Measurements from ENCODE around the gene CEMP1. TPM values are rescaled to one million over a fixed set of nuclear protein-coding genes. Genes with fewer than 3 reads are reported as not detected.
"Not testable (repeated sequence)": the region's sequence is repeated elsewhere in the genome, so short reads cannot be mapped to it uniquely, and the experiment has no call there.

The CEMP1 gene
- total RNA-seq, 1 experiment from 2014 or later, result not detected

- H2BK12ac ChIP-seq (ENCODE audit: insufficient read length, low read depth, low read length); H2BK20ac ChIP-seq (ENCODE audit: low read depth, low read length, poor library complexity, severe bottlenecking); H2AK5ac ChIP-seq (ENCODE audit: insufficient read length, low read length); H2BK15ac ChIP-seq (ENCODE audit: low read depth, low read length); H3K23me2 ChIP-seq (ENCODE audit: insufficient read length, low read depth, low read length, poor library complexity, severe bottlenecking); H3K4me1 ChIP-seq (ENCODE audit: insufficient read depth, low read length); H3K56ac ChIP-seq (ENCODE audit: insufficient read length, low read depth, low read length); H2BK120ac ChIP-seq (ENCODE audit: low read depth, low read length, poor library complexity, severe bottlenecking); H3K18ac ChIP-seq (ENCODE audit: insufficient read length, low read depth, low read length); H4K8ac ChIP-seq (replicated peaks; ENCODE audit: insufficient read length, low read depth, low read length); H2BK5ac ChIP-seq (ENCODE audit: insufficient read length, low read length); H3K27ac ChIP-seq (ENCODE audit: insufficient read length, low read depth, low read length); H3K14ac ChIP-seq (ENCODE audit: insufficient read depth, low read length); H3T11ph ChIP-seq (ENCODE audit: low read length); H3K79me1 ChIP-seq (ENCODE audit: insufficient read depth, low read depth, low read length, poor library complexity, severe bottlenecking); H3K4ac ChIP-seq (ENCODE audit: low read depth, low read length); H4K20me1 ChIP-seq (ENCODE audit: control insufficient read depth, insufficient read depth, insufficient read length); H3K27ac Mint-ChIP-seq; H3K79me2 ChIP-seq (ENCODE audit: insufficient read depth, low read length); H3K4me2 ChIP-seq (ENCODE audit: insufficient read depth, insufficient read length, low read length); H3K27me3 Mint-ChIP-seq (ENCODE audit: low read depth); H3K27me3 ChIP-seq (ENCODE audit: insufficient read depth, low read length); H3K9me3 ChIP-seq (ENCODE audit: control insufficient read depth, low read depth, low read length); H4K5ac ChIP-seq (ENCODE audit: insufficient read length, low read depth, low read length); H2AFZ ChIP-seq (ENCODE audit: low read length); H4K91ac ChIP-seq (ENCODE audit: insufficient read length, low read depth, low read length); H3K9me3 Mint-ChIP-seq; H3K9ac ChIP-seq (ENCODE audit: extremely low read depth, insufficient read length, low read length); H3K23ac ChIP-seq (ENCODE audit: insufficient read length, low read depth, low read length); H3K36me3 Mint-ChIP-seq (ENCODE audit: insufficient read depth in 1 of 3, low read depth in 3 of 3): not testable (repeated sequence)
- TF ChIP-seq, protein P1, sequence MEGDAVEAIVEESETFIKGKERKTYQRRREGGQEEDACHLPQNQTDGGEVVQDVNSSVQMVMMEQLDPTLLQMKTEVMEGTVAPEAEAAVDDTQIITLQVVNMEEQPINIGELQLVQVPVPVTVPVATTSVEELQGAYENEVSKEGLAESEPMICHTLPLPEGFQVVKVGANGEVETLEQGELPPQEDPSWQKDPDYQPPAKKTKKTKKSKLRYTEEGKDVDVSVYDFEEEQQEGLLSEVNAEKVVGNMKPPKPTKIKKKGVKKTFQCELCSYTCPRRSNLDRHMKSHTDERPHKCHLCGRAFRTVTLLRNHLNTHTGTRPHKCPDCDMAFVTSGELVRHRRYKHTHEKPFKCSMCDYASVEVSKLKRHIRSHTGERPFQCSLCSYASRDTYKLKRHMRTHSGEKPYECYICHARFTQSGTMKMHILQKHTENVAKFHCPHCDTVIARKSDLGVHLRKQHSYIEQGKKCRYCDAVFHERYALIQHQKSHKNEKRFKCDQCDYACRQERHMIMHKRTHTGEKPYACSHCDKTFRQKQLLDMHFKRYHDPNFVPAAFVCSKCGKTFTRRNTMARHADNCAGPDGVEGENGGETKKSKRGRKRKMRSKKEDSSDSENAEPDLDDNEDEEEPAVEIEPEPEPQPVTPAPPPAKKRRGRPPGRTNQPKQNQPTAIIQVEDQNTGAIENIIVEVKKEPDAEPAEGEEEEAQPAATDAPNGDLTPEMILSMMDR (conservative IDR thresholded peaks at IDR 0.05), result peak; percentile 71
- no CpG with 5 or more reads among the region's 14 CpGs for WGBS (ENCODE audit: extremely low coverage, insufficient read length, low lambda C conversion rate)
- Mint-ChIP-seq H3K4me1 (peaks cover 7 to 11% of the 10 kb centered on the region in 2 experiments), H3K4me3 (peak overlapping the region; percentile 68 to 79; a peak in 2 of 5 replicates)
- peak; percentile 54 for DNase-seq
Observed at GRCh38 chr16:2539845-2540458, 8.7 kb upstream of the CEMP1 start.

GRCh38 chr16:2539192-2539844, 8.1 kb upstream of the CEMP1 start:
- not testable (repeated sequence) for H4K20me1 ChIP-seq (ENCODE audit: control insufficient read depth, insufficient read depth, insufficient read length); H3K9ac ChIP-seq (ENCODE audit: extremely low read depth, insufficient read length, low read length); H3K56ac ChIP-seq (ENCODE audit: insufficient read length, low read depth, low read length); H2BK12ac ChIP-seq (ENCODE audit: insufficient read length, low read depth, low read length); H4K91ac ChIP-seq (ENCODE audit: insufficient read length, low read depth, low read length); H3K79me2 ChIP-seq (ENCODE audit: insufficient read depth, low read length); H3K9me3 ChIP-seq (ENCODE audit: control insufficient read depth, low read depth, low read length); H3K9me3 Mint-ChIP-seq; H3K23me2 ChIP-seq (ENCODE audit: insufficient read length, low read depth, low read length, poor library complexity, severe bottlenecking); H3K36me3 Mint-ChIP-seq (ENCODE audit: insufficient read depth in 1 of 3, low read depth in 3 of 3); H2AFZ ChIP-seq (ENCODE audit: low read length); H2BK15ac ChIP-seq (ENCODE audit: low read depth, low read length); H3K79me1 ChIP-seq (ENCODE audit: insufficient read depth, low read depth, low read length, poor library complexity, severe bottlenecking); H3K27me3 ChIP-seq (ENCODE audit: insufficient read depth, low read length); H3K27ac Mint-ChIP-seq; H3K4ac ChIP-seq (ENCODE audit: low read depth, low read length); H2BK120ac ChIP-seq (ENCODE audit: low read depth, low read length, poor library complexity, severe bottlenecking); H2BK5ac ChIP-seq (ENCODE audit: insufficient read length, low read length); H3K4me1 ChIP-seq (ENCODE audit: insufficient read depth, low read length); H2AK5ac ChIP-seq (ENCODE audit: insufficient read length, low read length); H3K14ac ChIP-seq (ENCODE audit: insufficient read depth, low read length); H3K27me3 Mint-ChIP-seq (ENCODE audit: low read depth); H3K23ac ChIP-seq (ENCODE audit: insufficient read length, low read depth, low read length); H2BK20ac ChIP-seq (ENCODE audit: low read depth, low read length, poor library complexity, severe bottlenecking); H4K5ac ChIP-seq (ENCODE audit: insufficient read length, low read depth, low read length); H3K4me2 ChIP-seq (ENCODE audit: insufficient read depth, insufficient read length, low read length); H3K27ac ChIP-seq (ENCODE audit: insufficient read length, low read depth, low read length); H3T11ph ChIP-seq (ENCODE audit: low read length); DNase-seq; H3K18ac ChIP-seq (ENCODE audit: insufficient read length, low read depth, low read length); H4K8ac ChIP-seq (replicated peaks; ENCODE audit: insufficient read length, low read depth, low read length)
- peak overlapping the region; percentile 68 to 79 for H3K4me3 Mint-ChIP-seq
- no CpG with 5 or more reads among the region's 24 CpGs for WGBS (ENCODE audit: extremely low coverage, insufficient read length, low lambda C conversion rate)
- peaks cover 7 to 11% of the 10 kb centered on the region in 2 experiments for H3K4me1 Mint-ChIP-seq
